ENCODE measurements around the gene CERS4.
"Not testable (repeated sequence)": the region's sequence is repeated elsewhere in the genome, so short reads cannot be mapped to it uniquely, and the experiment has no call there.

Gene CERS4

DNA sequence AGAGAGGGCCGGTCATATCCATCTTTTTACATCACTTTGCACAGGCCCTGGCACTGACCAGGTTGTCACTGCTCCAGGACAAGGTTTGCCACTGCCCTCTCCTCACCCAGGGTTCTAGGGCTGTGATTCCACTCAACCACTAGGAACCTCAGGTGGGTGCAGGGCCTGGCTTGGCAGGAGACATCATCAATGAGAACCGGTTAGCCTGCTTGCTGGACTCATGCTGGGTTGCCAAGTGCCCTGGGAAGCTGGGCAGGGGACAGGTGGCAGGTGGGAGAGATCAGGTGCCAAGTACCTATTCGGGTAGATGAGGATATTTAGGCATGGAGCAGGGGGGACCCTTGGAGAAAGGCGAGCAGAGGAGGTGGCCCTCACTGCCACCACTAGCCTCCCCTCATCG, 4.2 kb upstream of the CERS4 start:
- ChIA-PET POLR2A (no interaction called here), CTCF (interaction anchor here (1.2 to 1.4 kb wide), 2 partner anchors 9 to 47 kb away, joined by 4 to 7 read pairs; no protein-coding TSS in a partner anchor)
- TF ChIP-seq, protein P1, sequence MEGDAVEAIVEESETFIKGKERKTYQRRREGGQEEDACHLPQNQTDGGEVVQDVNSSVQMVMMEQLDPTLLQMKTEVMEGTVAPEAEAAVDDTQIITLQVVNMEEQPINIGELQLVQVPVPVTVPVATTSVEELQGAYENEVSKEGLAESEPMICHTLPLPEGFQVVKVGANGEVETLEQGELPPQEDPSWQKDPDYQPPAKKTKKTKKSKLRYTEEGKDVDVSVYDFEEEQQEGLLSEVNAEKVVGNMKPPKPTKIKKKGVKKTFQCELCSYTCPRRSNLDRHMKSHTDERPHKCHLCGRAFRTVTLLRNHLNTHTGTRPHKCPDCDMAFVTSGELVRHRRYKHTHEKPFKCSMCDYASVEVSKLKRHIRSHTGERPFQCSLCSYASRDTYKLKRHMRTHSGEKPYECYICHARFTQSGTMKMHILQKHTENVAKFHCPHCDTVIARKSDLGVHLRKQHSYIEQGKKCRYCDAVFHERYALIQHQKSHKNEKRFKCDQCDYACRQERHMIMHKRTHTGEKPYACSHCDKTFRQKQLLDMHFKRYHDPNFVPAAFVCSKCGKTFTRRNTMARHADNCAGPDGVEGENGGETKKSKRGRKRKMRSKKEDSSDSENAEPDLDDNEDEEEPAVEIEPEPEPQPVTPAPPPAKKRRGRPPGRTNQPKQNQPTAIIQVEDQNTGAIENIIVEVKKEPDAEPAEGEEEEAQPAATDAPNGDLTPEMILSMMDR (IDR thresholded peaks at IDR 0.05; ENCODE audit: control extremely low read depth, extremely low read depth, low read depth, missing control alignments), result no peak
- DNase-seq (ENCODE audit: extremely low spot score), result no peak

DNA sequence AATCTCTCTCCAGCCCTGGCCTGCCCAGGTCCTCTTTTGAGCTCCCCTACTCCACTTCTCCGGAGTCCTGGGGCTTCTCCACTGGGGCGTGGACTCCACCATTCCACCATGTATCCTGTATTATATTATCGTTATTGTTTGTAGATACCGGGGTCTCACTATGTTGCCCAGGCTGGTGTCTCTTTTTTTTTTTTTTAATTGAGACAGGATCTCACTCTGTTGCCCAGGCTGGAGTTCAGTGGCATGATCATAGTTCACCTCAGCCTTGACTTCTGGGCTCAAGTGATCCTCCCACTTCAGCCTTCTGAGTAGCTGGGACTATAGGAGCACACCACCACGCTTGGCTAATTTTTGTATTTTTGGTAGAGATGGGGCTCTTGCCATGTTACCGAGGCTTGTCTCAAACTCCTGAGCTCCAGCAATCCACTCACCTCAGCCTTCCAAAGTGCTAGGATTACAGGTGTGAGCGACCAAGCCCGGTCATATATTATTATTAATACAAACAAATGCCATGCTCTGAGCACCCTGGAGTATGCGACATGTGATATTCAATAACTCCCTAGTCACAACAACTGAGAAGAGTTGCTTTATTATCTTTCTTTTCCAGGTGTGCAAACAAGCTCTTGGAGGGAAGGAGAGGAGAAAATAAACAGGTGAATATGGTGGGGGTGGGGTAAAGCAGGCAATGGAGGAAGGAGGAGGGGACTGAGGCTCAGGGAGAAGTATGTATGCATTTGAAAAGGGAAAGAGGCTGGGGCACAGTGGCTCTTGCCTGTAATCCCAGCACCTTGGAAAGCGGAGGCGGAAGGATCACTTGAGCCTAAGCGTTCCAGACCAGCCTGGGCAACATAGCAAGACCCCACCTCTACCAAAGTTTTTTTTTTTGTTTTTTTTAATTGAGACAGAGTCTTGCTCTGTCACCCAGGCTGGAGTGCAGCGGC, 2.8 kb upstream of the CERS4 start:
- CTCF ChIA-PET, result interaction anchor here (0.7 to 1.4 kb wide), 4 partner anchors 10 to 48 kb away, joined by 3 to 7 read pairs (median 3); no protein-coding TSS in a partner anchor
- POLR2A ChIA-PET, result no interaction called here
- DNase-seq (ENCODE audit: extremely low spot score), result no peak
- TF ChIP-seq, protein P1 (IDR thresholded peaks at IDR 0.05; ENCODE audit: control extremely low read depth, extremely low read depth, low read depth, missing control alignments), result no peak

DNA sequence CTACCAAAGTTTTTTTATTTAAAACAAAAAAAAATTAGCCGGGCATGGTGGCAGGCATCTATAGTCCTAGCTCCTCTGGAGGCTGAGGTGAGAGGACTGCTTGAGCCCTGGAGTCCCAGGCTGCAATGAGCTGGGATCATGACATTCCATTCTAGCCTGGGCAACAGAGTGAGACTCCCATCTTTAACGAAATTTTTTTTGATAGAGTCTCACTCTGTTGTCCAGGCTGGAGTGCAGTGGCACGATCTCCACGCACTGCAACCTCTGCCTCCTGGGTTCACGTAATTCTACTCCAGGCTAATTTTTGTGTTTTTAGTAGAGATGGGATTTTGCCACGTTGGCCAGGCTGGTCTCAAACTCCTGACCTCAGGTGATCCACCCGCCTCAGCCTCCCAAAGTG, 1.8 kb upstream of the CERS4 start:
- POLR2A ChIA-PET; CTCF ChIA-PET; DNase-seq (ENCODE audit: extremely low spot score): not testable (repeated sequence)

DNA sequence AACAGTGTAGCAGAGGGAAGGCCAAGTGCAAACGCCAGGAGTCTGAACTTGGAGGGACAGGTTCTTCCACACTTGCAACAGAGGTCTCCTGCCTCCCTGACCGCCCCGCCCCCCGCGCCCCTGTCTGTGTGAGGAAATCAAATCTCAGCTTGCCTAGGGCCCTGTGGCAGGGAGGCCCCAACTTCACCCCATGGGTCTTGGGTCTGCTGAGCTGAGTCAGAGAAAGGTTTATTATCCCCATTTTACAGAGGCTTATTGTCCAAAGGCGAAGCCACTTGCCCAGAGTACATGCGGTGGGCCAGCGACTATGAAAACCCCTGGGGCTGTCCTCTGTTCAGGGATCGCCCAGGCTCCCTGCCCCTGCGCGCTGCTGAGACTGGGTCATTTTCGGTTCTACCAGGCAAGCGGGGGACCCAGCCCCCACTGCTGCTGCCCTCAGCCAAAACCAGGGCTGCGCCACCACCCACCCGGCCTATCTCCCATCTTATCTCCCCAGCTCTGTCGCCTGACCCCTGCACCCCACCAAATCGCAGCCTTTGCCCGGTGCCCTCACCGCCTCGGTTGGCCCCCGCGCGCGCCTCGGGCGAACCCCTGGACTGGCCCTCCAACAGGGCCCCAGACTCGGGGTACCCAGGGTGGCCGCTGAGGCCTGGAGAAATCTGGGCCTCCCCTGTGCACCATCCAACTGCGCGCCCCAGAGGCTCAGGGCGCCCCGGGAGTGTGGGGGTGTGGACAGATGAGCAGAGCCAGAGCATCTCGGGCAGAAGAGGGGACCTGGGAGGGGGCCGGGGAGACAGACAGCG, 850 bp upstream of the CERS4 start:
- no peak for DNase-seq (ENCODE audit: extremely low spot score)
- ChIA-PET POLR2A (no interaction called here), CTCF (no interaction called here)
- TF ChIP-seq, protein P1 (IDR thresholded peaks at IDR 0.05; ENCODE audit: control extremely low read depth, extremely low read depth, low read depth, missing control alignments), result no peak

DNA sequence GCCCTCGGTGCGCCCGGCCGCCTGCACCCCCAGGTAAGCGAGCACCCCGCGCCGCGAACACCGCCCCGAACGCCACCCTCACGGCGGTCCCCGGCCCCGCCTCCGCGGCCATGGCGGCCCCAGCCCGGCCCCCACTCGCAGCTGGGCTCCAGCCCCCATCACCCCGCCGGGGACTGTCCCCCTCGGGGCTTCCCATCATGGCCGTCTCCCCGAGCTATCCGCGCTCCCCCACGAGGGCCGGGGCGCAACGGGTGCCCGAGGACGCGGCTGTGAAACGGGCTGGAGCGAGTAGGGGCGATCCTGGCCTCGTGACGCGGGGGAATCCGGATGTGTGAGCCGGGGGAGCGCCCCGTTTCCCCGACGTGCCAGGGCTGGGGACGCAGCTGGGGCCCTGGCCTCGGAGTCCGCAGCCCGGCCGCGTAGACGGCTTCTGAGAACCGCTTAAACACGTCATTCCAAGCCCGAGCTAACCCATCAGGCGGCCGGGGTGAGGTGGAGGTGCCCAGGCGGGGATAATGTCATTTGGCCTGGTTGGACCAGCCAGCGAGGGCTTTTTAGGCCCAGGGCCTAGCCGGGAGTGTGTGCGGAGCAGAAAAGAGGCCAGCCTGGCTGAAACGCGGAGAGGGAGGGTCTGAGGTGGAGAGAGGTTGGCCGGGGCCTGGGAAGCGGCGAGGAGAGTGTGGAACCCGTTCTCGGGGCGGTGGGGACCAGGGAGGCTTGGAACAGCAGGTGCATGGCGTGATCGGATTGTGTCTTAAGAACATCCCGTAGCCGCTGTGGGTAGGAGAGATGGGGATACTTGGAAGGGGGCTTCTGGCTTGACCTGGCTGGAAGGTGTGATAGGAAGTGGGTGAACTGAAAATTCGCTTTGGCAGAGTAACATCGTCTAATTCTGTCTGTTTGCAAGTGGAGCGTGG, 550 bp downstream of the CERS4 start:
- POLR2A ChIA-PET, result interaction anchor here (0.6 to 0.9 kb wide), 2 partner anchors 13 to 24 kb away, joined by 3 to 6 read pairs; no protein-coding TSS in a partner anchor
- DNase-seq (ENCODE audit: extremely low spot score), result peak; percentile 92
- TF ChIP-seq, protein P1 (IDR thresholded peaks at IDR 0.05; ENCODE audit: control extremely low read depth, extremely low read depth, low read depth, missing control alignments), result no peak
- CTCF ChIA-PET, result interaction anchor here (1.0 to 1.1 kb wide), 3 partner anchors 34 to 51 kb away, joined by 3 to 4 read pairs (median 3); no protein-coding TSS in a partner anchor

DNA sequence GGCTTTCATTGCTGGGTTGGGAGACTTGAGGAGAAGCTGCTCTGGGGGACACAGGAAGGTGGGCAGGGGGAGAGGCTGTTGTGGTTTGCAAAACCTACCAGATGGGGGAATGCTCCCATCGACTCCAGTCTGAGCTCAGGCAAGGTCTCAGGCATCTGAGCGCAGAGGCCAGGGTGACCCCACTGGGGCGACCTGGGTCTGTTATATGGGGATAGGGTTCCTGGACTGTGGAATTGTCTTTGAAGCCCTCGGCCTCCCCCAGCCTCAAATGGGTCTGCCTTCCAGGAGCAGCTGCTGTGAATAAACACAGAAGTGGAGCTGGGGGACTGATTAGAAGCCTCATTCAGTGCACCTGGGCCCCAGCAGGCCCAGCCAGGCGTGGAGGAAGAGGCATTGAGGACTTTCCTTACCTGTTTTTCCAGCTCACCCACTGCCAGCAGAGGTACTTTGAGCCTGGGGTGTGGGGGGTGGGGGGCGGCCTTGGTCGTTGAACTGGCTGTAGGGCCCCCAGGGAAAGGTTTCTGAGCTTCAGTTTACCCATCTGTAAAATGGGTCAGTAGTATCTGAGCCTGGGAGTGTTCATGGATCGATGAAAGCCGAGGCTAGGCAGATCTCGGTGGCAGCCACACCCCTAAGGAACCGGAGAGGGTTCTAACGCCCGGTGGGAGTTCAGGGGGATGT, 1.4 kb downstream of the CERS4 start:
- CTCF ChIA-PET, result interaction anchor here (0.7 to 1.1 kb wide), 3 partner anchors 23 to 41 kb away, joined by 3 to 4 read pairs (median 3); no protein-coding TSS in a partner anchor
- no peak for DNase-seq (ENCODE audit: extremely low spot score)
- POLR2A ChIA-PET, result no interaction called here
- TF ChIP-seq, protein P1 (IDR thresholded peaks at IDR 0.05; ENCODE audit: control extremely low read depth, extremely low read depth, low read depth, missing control alignments), result no peak
